Gastrocnemius medialis (tissue), 4 donors: ENCODE data around the gene IL20RA. TPM values are rescaled to one million over a fixed set of nuclear protein-coding genes. Genes with fewer than 3 reads are reported as not detected.

ENCODE experiments used
- ATAC-seq, 2 donors: fragments of 150-250 bp; one replicate each; pipeline ENCODE4 v1.9.1; 2016
- DNase-seq, 2 donors: peaks; one replicate each; pipeline ENCODE4 v3.0.0-alpha.2; 2019
- H3K27ac ChIP-seq, 4 donors: fragments of 200-600 bp; sonication (generic); 1 replicate in 1 of 4; 2 replicates in 3 of 4; pipeline ENCODE4 v1.5.1; 2016 to 2018; ENCODE audit warnings: mild to moderate bottlenecking in 2 of 4, moderate library complexity in 1 of 4
- H3K27me3 ChIP-seq, 3 donors: fragments of 200-600 bp; sonication (generic) in 2 of 3; 1 replicate in 1 of 3; 2 replicates in 2 of 3; pipeline versions ENCODE4 v1.5.1 to v1.6.0; 2016 to 2019; ENCODE audit warnings: mild to moderate bottlenecking in 1 of 3, moderate library complexity in 1 of 3
- H3K36me3 ChIP-seq, 2 donors: fragments of 200-600 bp; sonication (generic) in 1 of 2; one replicate each; pipeline ENCODE4 v1.5.1; 2017 to 2018
- H3K4me1 ChIP-seq, 2 donors: fragments of 200-600 bp; sonication (generic) in 1 of 2; one replicate each; pipeline ENCODE4 v1.5.1; 2016 to 2017; ENCODE audit warnings: mild to moderate bottlenecking in 2 of 2
- H3K4me3 ChIP-seq, 4 donors: fragments of 200-600 bp; sonication (generic) in 3 of 4; 1 replicate in 1 of 4; 2 replicates in 3 of 4; pipeline ENCODE4 v1.5.1; 2016 to 2019; ENCODE audit warnings: mild to moderate bottlenecking in 2 of 4
- H3K9me3 ChIP-seq, 3 donors: fragments of 200-600 bp; sonication (generic) in 2 of 3; 1 replicate in 1 of 3; 2 replicates in 2 of 3; pipeline ENCODE4 v1.5.1; 2016 to 2019
- POLR2A ChIP-seq, 2 donors: fragments of 450-650 bp; IDR thresholded peaks; one replicate each; pipeline ENCODE4 v1.6.1; 2017; ENCODE audit warnings: antibody characterized with exemption in 2 of 2, mild to moderate bottlenecking in 2 of 2, moderate library complexity in 2 of 2
- in situ Hi-C, 4 donors: fragments of 200-750 bp; cut with MboI; loops; one replicate each; pipeline versions ENCODE4 v1.15.0 to v1.8.0; 2017; ENCODE audit warnings: low sequenced_read_pairs in 4 of 4
- intact Hi-C: fragments of 100-400 bp; cut with DNase I; formaldehyde crosslinking; loops from one replicate; pipeline ENCODE4 v1.15.1; 2023; ENCODE audit warnings: low total_unique reads
- total RNA-seq, 4 donors: library from RNA; depleted of rRNA; stranded (reverse); fragments of >200 nt; gene quantifications; one replicate each; pipeline versions ENCODE4 v1.1.0 to v1.2.3, GENCODE V29; 2016
- TF ChIP-seq, protein P1 (sequence below), 5 experiments: fragments of 450-650 bp in 3 of 5; fragments of 200-600 bp in 2 of 5; sonication (generic) in 2 of 5; IDR thresholded peaks in 4 of 5; conservative IDR thresholded peaks in 1 of 5; 1 replicate in 4 of 5; 2 replicates in 1 of 5; pipeline ENCODE4 v1.5.1; 2016 to 2019; ENCODE audit warnings: antibody characterized with exemption in 5 of 5, mild to moderate bottlenecking in 3 of 5, moderate library complexity in 3 of 5

IL20RA gene
- total RNA-seq, 4 donors from 2014 or later = 0.32 to 1.1 TPM; not detected in 2

DNA sequence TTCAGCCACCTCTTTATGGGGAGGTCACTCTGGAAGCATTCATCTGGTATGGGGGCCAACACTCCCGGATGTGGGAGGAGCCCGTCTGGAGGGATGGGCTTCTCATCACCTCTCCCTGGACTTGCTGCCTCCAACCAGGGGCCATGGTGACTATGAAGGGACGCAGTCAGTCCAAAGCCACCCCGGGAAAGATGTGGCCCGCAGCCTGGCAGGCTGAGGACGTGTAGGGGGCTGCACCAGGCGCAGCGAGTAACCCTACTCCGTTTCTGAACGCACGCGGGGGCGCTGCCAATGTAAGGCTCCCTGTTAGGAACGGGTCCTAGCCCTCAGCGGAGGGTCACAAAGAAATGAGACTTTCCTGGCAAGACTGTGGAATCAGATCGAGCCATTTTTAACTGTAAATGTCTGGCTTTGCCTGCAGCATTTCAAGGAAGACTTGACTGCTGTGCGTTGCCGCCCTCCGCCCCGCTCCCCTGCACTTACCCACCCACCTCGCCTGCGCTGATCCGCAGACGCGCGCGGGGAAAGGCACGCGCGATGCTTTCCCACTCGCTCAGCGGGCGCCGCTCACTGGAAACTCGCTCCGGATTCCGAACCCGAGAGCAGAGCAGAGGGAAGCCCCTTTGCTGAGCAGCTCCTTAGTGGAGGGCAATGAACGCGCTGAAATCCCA lies 55.1 kb downstream of the IL20RA start:
- no peak for DNase-seq
- Histone ChIP-seq H3K27ac (no peak overlapping the region), H3K4me1 (peaks cover 0 to 8% of the 10 kb centered on the region in 2 donors), H3K9me3 (no peaks in the 10 kb centered on the region), H3K4me3 (peak overlapping the region; percentile 33 to 44 (median 38)), H3K36me3 (no peaks in the 10 kb centered on the region), H3K27me3 (peaks cover 19 to 21% (median 20%) of the 10 kb centered on the region in 3 donors)
- ATAC-seq = no peak
- in situ Hi-C loops (no loop called here), intact Hi-C loops (no loop called here)
- TF ChIP-seq, protein P1, sequence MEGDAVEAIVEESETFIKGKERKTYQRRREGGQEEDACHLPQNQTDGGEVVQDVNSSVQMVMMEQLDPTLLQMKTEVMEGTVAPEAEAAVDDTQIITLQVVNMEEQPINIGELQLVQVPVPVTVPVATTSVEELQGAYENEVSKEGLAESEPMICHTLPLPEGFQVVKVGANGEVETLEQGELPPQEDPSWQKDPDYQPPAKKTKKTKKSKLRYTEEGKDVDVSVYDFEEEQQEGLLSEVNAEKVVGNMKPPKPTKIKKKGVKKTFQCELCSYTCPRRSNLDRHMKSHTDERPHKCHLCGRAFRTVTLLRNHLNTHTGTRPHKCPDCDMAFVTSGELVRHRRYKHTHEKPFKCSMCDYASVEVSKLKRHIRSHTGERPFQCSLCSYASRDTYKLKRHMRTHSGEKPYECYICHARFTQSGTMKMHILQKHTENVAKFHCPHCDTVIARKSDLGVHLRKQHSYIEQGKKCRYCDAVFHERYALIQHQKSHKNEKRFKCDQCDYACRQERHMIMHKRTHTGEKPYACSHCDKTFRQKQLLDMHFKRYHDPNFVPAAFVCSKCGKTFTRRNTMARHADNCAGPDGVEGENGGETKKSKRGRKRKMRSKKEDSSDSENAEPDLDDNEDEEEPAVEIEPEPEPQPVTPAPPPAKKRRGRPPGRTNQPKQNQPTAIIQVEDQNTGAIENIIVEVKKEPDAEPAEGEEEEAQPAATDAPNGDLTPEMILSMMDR (IDR thresholded peaks at IDR 0.05 in 4 of 5, conservative IDR thresholded peaks at IDR 0.05 in 1 of 5) = no peak
- no peak for TF ChIP-seq POLR2A (IDR thresholded peaks at IDR 0.05)

DNA sequence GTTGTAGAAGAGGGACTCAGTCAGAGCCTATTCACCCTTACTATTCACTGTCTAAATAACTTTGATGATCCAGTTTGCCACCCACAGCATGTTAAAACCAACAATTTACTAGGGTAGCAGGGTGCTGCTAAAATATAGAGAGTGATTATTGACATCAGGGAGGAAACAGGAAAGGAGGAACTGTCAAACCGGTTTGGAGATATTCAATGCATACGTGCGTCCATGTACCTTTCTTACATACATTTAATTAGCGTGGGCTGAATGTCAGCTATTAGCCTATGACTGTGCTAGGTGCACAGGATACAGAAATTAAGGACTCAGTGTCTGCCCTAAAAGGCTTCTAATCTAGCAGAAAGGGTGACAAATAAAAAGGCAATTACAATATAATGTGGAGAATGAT lies 57.2 kb downstream of the IL20RA start:
- intact Hi-C loops = no loop called here
- no peak overlapping the region for H3K27ac ChIP-seq
- in situ Hi-C loops = no loop called here
- peaks cover 0 to 8% of the 10 kb centered on the region in 2 donors for H3K4me1 ChIP-seq
- DNase-seq (no peak), ATAC-seq (no peak)
- peaks cover 19 to 21% (median 20%) of the 10 kb centered on the region in 3 donors for H3K27me3 ChIP-seq
- TF ChIP-seq POLR2A (IDR thresholded peaks at IDR 0.05) = no peak
- TF ChIP-seq, protein P1 (IDR thresholded peaks at IDR 0.05 in 4 of 5, conservative IDR thresholded peaks at IDR 0.05 in 1 of 5) = no peak
- H3K9me3 ChIP-seq = no peaks in the 10 kb centered on the region
- no peak overlapping the region for H3K4me3 ChIP-seq
- H3K36me3 ChIP-seq = no peaks in the 10 kb centered on the region

- in situ Hi-C loops = no loop called here
- intact Hi-C loops = no loop called here
- Histone ChIP-seq H3K27ac (no peak overlapping the region), H3K4me3 (no peak overlapping the region), H3K4me1 (peaks cover 0 to 8% of the 10 kb centered on the region in 2 donors), H3K27me3 (peaks cover 11 to 13% (median 13%) of the 10 kb centered on the region in 3 donors), H3K9me3 (no peaks in the 10 kb centered on the region), H3K36me3 (no peaks in the 10 kb centered on the region)
- DNase-seq (no peak), ATAC-seq (no peak)
- no peak for TF ChIP-seq POLR2A (IDR thresholded peaks at IDR 0.05)
- TF ChIP-seq, protein P1 (IDR thresholded peaks at IDR 0.05 in 4 of 5, conservative IDR thresholded peaks at IDR 0.05 in 1 of 5) = no peak
These were observed 59.3 kb downstream of the IL20RA start for GRCh38 chr6:136985502-136985901.

DNA sequence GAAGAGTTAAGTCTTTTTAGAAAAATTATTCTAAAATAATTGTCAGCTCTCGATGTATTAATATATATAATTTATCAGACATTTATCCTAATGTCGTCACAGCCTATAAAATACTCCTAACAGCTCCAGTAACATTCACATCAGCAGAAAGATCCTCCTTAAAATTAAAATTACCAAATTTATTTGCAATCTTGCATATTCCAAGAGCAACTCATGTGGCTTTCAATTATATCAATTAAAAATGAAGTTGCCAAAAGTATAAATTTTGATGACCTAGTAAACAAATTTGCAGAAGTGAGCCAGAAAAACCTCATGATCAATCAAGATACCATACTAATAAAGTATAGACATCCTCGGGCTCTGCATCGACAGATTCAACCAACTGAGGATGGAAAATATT lies 60.2 kb downstream of the IL20RA start:
- no peak for ATAC-seq
- intact Hi-C loops (no loop called here), in situ Hi-C loops (no loop called here)

More for the DNA sequence above, 60.2 kb downstream of the IL20RA start:
- TF ChIP-seq POLR2A (IDR thresholded peaks at IDR 0.05) = no peak
- TF ChIP-seq, protein P1 (IDR thresholded peaks at IDR 0.05 in 4 of 5, conservative IDR thresholded peaks at IDR 0.05 in 1 of 5) = no peak
- Histone ChIP-seq H3K4me3 (no peak overlapping the region), H3K27ac (no peak overlapping the region), H3K4me1 (peaks cover 0 to under 1% of the 10 kb centered on the region in 2 donors), H3K27me3 (peaks cover 1 to 6% (median 3%) of the 10 kb centered on the region in 3 donors), H3K9me3 (no peaks in the 10 kb centered on the region), H3K36me3 (no peaks in the 10 kb centered on the region)
- no peak for DNase-seq
